HepG2 (cell line): ENCODE data around the gene VPREB3. TPM values are rescaled to one million over a fixed set of nuclear protein-coding genes. Genes with fewer than 3 reads are reported as not detected.

Experiments
- ARID5B ChIP-seq: IDR thresholded peaks from 2 replicates; pipeline ENCODE4 v1.4.0; 2020; ENCODE audit warnings: mild to moderate bottlenecking, missing genetic modification reagents
- GZF1 ChIP-seq: sonication (generic); formaldehyde crosslinking; IDR thresholded peaks from 2 replicates; pipeline ENCODE4 v1.5.1; 2020; ENCODE audit warnings: mild to moderate bottlenecking, missing genetic modification reagents
- KAT8 ChIP-seq: IDR thresholded peaks from 2 replicates; pipeline ENCODE4 v1.6.1; 2016; ENCODE audit warnings: missing genetic modification reagents, missing compliant biosample characterization
- MYNN ChIP-seq: sonication (generic); formaldehyde crosslinking; IDR thresholded peaks from 2 replicates; pipeline ENCODE4 v1.4.0; 2020; ENCODE audit warnings: mild to moderate bottlenecking, low read depth, missing genetic modification reagents
- NR2F2 ChIP-seq: IDR thresholded peaks from 2 replicates; pipeline ENCODE4 v1.6.1; 2012; ENCODE audit warnings: low read depth, inconsistent platforms, borderline replicate concordance
- NR2F6 ChIP-seq, 2 experiments: IDR thresholded peaks; 2 replicates each; pipeline ENCODE4 v1.6.1; 2016; ENCODE audit warnings: antibody characterized with exemption in 1 of 2, mild to moderate bottlenecking in 1 of 2
- TAF1 ChIP-seq: sonication (generic); formaldehyde crosslinking; IDR thresholded peaks from 2 replicates; pipeline ENCODE4 v1.4.0; 2020; ENCODE audit warnings: missing genetic modification reagents
- THAP9 ChIP-seq: sonication (generic); formaldehyde crosslinking; IDR thresholded peaks from 2 replicates; pipeline ENCODE4; 2020; ENCODE audit warnings: missing genetic modification reagents, mild to moderate bottlenecking, borderline replicate concordance
- THYN1 ChIP-seq: sonication (generic); formaldehyde crosslinking; IDR thresholded peaks from 2 replicates; pipeline ENCODE4 v1.8.1; 2023; ENCODE audit warnings: low read depth, mild to moderate bottlenecking, moderate library complexity, missing genetic modification reagents, borderline replicate concordance
- ZFP82 ChIP-seq: sonication (generic); formaldehyde crosslinking; IDR thresholded peaks from 2 replicates; pipeline ENCODE4 v1.5.1; 2020; ENCODE audit warnings: mild to moderate bottlenecking, missing genetic modification reagents, borderline replicate concordance
- ZHX2 ChIP-seq, 2 experiments: sonication (generic) in 1 of 2; formaldehyde crosslinking in 1 of 2; IDR thresholded peaks; 2 replicates each; pipeline versions ENCODE4 v1.6.1 to v1.9.0; 2014 to 2022; ENCODE audit warnings: antibody characterized with exemption in 1 of 2, borderline replicate concordance in 1 of 2, inconsistent platforms in 1 of 2, low read depth in 1 of 2, missing genetic modification reagents in 1 of 2
- ZNF207 ChIP-seq: fragments of 450-650 bp; IDR thresholded peaks from 2 replicates; pipeline ENCODE4 v1.6.1; 2016; ENCODE audit warnings: antibody characterized with exemption, borderline replicate concordance
- ZNF343 ChIP-seq: sonication (generic); formaldehyde crosslinking; IDR thresholded peaks from 2 replicates; pipeline ENCODE4 v1.4.0; 2020; ENCODE audit warnings: mild to moderate bottlenecking, missing genetic modification reagents
- polyA plus RNA-seq, 8 experiments: library from polyadenylated mRNA; depleted of rRNA in 3 of 8; stranded (reverse) in 7 of 8; unstranded in 1 of 8; fragments of >200 nt; fragmentation: Illumina TruSeq in 4 of 8; extraction: Trizol in 4 of 8; gene quantifications; 2 replicates each; pipeline versions ENCODE4 v1.2.1 to v1.2.3, GENCODE V29; 2011 to 2016; ENCODE audit warnings: low read depth in 4 of 8, missing spikeins in 1 of 8, mixed read lengths in 1 of 8; ENCODE audit not compliant: insufficient read depth in 1 of 8
- total RNA-seq, 5 experiments: library from RNA; depleted of rRNA; stranded (reverse); fragments of >200 nt; fragmentation: Illumina TruSeq; extraction: Trizol; gene quantifications; 2 replicates each; pipeline ENCODE4 v1.2.3, GENCODE V29; 2016; ENCODE audit warnings: low read depth in 1 of 5

Gene VPREB3
- total and polyA plus RNA-seq, 2 of the 13 experiments (the other 11 are each of a cell fraction or from before 2014, with no cell fraction given) = 0.22 TPM; not detected in 1

GRCh38 chr22:23716811-23717801, 37.1 kb downstream of the VPREB3 start (continued):
- TF ChIP-seq ZNF207 = no peak
- peak; percentile 47; the same call in 1 of the 2 replicates for TF ChIP-seq ARID5B (CRISPR knock-in tag)
- TF ChIP-seq ZNF343 = peak; percentile 87
- peak; percentile 91 for TF ChIP-seq KAT8 (CRISPR knock-in tag)
- TF ChIP-seq TAF1 (CRISPR knock-in tag) = peak; percentile 83
- TF ChIP-seq NR2F2 = no peak
- TF ChIP-seq MYNN (CRISPR knock-in tag) = 0 out of 2 replicates have a peak, but pooled peaks have one; percentile 58
- TF ChIP-seq THAP9 (CRISPR knock-in tag) = peak; percentile 78; the same call in 1 of the 2 replicates
- peak; percentile 99 for TF ChIP-seq ZHX2 (IDR thresholded peaks at IDR 0.05; ENCODE audit: low read depth)
- TF ChIP-seq ZHX2 (CRISPR knock-in tag; IDR thresholded peaks at IDR 0.05; ENCODE audit: borderline replicate concordance) = peak; percentile 79; the same call in 1 of the 2 replicates
- no peak for TF ChIP-seq GZF1 (CRISPR knock-in tag)
- no peak; the same call in 1 of the 2 replicates for TF ChIP-seq THYN1 (CRISPR knock-in tag)
- peak; percentile 51 for TF ChIP-seq NR2F6 (IDR thresholded peaks at IDR 0.05)
- peak; percentile 68; the same call in 1 of the 2 replicates for TF ChIP-seq NR2F6 (CRISPR knock-in tag; IDR thresholded peaks at IDR 0.05)
- no peak for TF ChIP-seq ZFP82
